Measurements from ENCODE around the gene LRRC59.

DNA sequence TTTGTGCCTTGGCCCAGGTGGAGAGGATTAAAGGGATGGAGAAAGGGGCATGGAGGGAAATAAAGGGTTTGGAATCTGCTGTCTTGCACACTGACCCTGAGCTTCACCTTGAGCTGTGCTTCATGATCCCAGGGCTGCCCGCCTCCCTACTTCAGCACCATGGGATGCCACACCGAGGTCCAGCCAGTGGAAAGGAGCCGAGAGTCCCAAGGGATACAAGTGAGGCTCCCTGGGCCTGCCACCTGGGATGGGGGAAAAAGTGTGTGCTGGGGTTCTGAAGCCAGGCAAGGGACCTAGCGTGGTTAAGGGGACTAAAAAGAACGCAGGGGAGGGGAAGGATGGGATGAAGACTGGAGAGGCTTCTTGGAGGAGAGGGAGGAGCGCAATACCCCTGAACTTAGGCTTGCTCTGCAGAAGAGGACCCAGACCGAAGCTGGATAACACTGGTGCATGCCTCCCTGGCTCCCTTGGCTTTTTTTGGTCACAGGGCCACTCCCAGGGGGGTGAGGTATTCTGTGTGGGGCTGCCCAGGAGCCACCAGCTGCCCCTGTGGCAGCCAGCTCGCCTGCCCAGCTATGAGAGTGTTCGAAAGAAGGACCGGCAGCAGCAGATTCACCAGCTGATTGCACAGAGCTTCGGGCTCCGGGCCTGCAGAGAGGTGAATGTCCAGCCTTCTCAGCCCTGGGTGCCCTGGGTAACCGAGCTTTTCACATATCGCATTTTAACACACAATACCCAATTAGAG lies 31.5 kb downstream of the LRRC59 start:
- TF ChIP-seq, protein P1, sequence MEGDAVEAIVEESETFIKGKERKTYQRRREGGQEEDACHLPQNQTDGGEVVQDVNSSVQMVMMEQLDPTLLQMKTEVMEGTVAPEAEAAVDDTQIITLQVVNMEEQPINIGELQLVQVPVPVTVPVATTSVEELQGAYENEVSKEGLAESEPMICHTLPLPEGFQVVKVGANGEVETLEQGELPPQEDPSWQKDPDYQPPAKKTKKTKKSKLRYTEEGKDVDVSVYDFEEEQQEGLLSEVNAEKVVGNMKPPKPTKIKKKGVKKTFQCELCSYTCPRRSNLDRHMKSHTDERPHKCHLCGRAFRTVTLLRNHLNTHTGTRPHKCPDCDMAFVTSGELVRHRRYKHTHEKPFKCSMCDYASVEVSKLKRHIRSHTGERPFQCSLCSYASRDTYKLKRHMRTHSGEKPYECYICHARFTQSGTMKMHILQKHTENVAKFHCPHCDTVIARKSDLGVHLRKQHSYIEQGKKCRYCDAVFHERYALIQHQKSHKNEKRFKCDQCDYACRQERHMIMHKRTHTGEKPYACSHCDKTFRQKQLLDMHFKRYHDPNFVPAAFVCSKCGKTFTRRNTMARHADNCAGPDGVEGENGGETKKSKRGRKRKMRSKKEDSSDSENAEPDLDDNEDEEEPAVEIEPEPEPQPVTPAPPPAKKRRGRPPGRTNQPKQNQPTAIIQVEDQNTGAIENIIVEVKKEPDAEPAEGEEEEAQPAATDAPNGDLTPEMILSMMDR (IDR thresholded peaks at IDR 0.05; ENCODE audit: low read depth, low read length, missing input control) = no peak
- TF ChIP-seq YY1 (IDR thresholded peaks at IDR 0.05) (no peak), FOXA1 (IDR thresholded peaks at IDR 0.05) (no peak), RAD21 (IDR thresholded peaks at IDR 0.05) (no peak)

All from liver (tissue), 3 donors.